H9 (cell line): Measurements from ENCODE around the gene MTMR12. TPM values are rescaled to one million over a fixed set of nuclear protein-coding genes. Genes with fewer than 3 reads are reported as not detected.
A peak's percentile ranks its signal among the peaks of the same experiment; 100 is the strongest.

Source experiments
- DNase-seq: peaks from one replicate; pipeline ENCODE4 v3.0.0-alpha.2; 2017
- H2AFZ ChIP-seq: one replicate; pipeline ENCODE4 v1.6.1; 2013; ENCODE audit warnings: mild to moderate bottlenecking, low read length, control low read depth, moderate library complexity
- H2AK5ac ChIP-seq: 2 replicates; pipeline ENCODE4 v1.6.1; 2013; ENCODE audit warnings: low read length, control low read depth, mixed read lengths; ENCODE audit not compliant: insufficient read length
- H2BK120ac ChIP-seq: one replicate; pipeline ENCODE4 v1.6.1; 2013; ENCODE audit warnings: low read depth, mild to moderate bottlenecking, low read length, control low read depth, inconsistent platforms; ENCODE audit not compliant: poor library complexity, severe bottlenecking
- H2BK12ac ChIP-seq: 2 replicates; pipeline ENCODE4 v1.6.1; 2013; ENCODE audit warnings: low read length, control low read depth, mixed read lengths, low read depth; ENCODE audit not compliant: insufficient read length
- H2BK15ac ChIP-seq: 2 replicates; pipeline ENCODE4 v1.6.1; 2013; ENCODE audit warnings: low read depth, low read length, control low read depth
- H2BK20ac ChIP-seq: one replicate; pipeline ENCODE4 v1.6.1; 2013; ENCODE audit warnings: low read depth, mild to moderate bottlenecking, low read length, control low read depth, inconsistent platforms; ENCODE audit not compliant: poor library complexity, severe bottlenecking
- H2BK5ac ChIP-seq: 2 replicates; pipeline ENCODE4 v1.6.1; 2013; ENCODE audit warnings: low read length, control low read depth, mixed read lengths; ENCODE audit not compliant: insufficient read length
- H3K14ac ChIP-seq: 2 replicates; pipeline ENCODE4 v1.6.1; 2013; ENCODE audit warnings: low read length, control low read depth; ENCODE audit not compliant: insufficient read depth
- H3K18ac ChIP-seq: 2 replicates; pipeline ENCODE4 v1.6.1; 2013; ENCODE audit warnings: low read depth, mild to moderate bottlenecking, mixed read lengths, low read length, control low read depth; ENCODE audit not compliant: insufficient read length
- H3K23ac ChIP-seq: 2 replicates; pipeline ENCODE4 v1.6.1; 2013; ENCODE audit warnings: low read length, control low read depth, mixed read lengths, low read depth; ENCODE audit not compliant: insufficient read length
- H3K23me2 ChIP-seq: 2 replicates; pipeline ENCODE4 v1.6.1; 2013; ENCODE audit warnings: low read depth, mild to moderate bottlenecking, mixed read lengths, low read length, control low read depth; ENCODE audit not compliant: insufficient read length, poor library complexity, severe bottlenecking
- H3K27ac ChIP-seq: 2 replicates; pipeline ENCODE4 v1.5.1; 2013; ENCODE audit warnings: low read length, control low read depth, mixed read lengths, low read depth; ENCODE audit not compliant: insufficient read length
- H3K27me3 ChIP-seq: 2 replicates; pipeline ENCODE4 v1.6.1; 2013; ENCODE audit warnings: low read length, control low read depth, inconsistent platforms; ENCODE audit not compliant: insufficient read depth
- H3K4ac ChIP-seq: 2 replicates; pipeline ENCODE4 v1.6.1; 2013; ENCODE audit warnings: low read depth, mild to moderate bottlenecking, control low read depth, inconsistent platforms, low read length, moderate library complexity
- H3K4me1 ChIP-seq: 2 replicates; pipeline ENCODE4 v1.6.1; 2013; ENCODE audit warnings: low read length, control low read depth, inconsistent platforms; ENCODE audit not compliant: insufficient read depth
- H3K4me2 ChIP-seq: 2 replicates; pipeline ENCODE4 v1.6.1; 2013; ENCODE audit warnings: low read length, control low read depth, mixed read lengths; ENCODE audit not compliant: insufficient read length, insufficient read depth
- H3K56ac ChIP-seq: 2 replicates; pipeline ENCODE4 v1.6.1; 2013; ENCODE audit warnings: low read depth, mild to moderate bottlenecking, mixed read lengths, low read length, control low read depth; ENCODE audit not compliant: insufficient read length
- H3K79me1 ChIP-seq: 2 replicates; pipeline ENCODE4 v1.6.1; 2013; ENCODE audit warnings: low read depth, mild to moderate bottlenecking, moderate library complexity, low read length, control low read depth, inconsistent platforms; ENCODE audit not compliant: insufficient read depth, poor library complexity, severe bottlenecking
- H3K79me2 ChIP-seq: 2 replicates; pipeline ENCODE4 v1.6.1; 2013; ENCODE audit warnings: low read length, control low read depth, inconsistent platforms; ENCODE audit not compliant: insufficient read depth
- H3K9ac ChIP-seq: 2 replicates; pipeline ENCODE4 v1.6.1; 2013; ENCODE audit warnings: low read length, control low read depth, mixed read lengths; ENCODE audit not compliant: insufficient read length; ENCODE audit errors: extremely low read depth
- H3K9me3 ChIP-seq: one replicate; pipeline ENCODE4 v1.6.1; 2013; ENCODE audit warnings: low read depth, low read length, inconsistent platforms; ENCODE audit not compliant: control insufficient read depth
- H3T11ph ChIP-seq: one replicate; pipeline ENCODE4 v1.6.1; 2013; ENCODE audit warnings: mild to moderate bottlenecking, low read length, control low read depth, inconsistent platforms
- H4K20me1 ChIP-seq: one replicate; pipeline ENCODE4 v1.6.1; 2013; ENCODE audit not compliant: control insufficient read depth, insufficient read length, insufficient read depth
- H4K5ac ChIP-seq: 2 replicates; pipeline ENCODE4 v1.6.1; 2013; ENCODE audit warnings: low read depth, mild to moderate bottlenecking, mixed read lengths, low read length, control low read depth; ENCODE audit not compliant: insufficient read length
- H4K8ac ChIP-seq: replicated peaks from 2 replicates; pipeline ENCODE4 v1.6.1; 2013; ENCODE audit warnings: low read length, control low read depth, mixed read lengths, low read depth; ENCODE audit not compliant: insufficient read length
- H4K91ac ChIP-seq: 2 replicates; pipeline ENCODE4 v1.6.1; 2013; ENCODE audit warnings: low read depth, mild to moderate bottlenecking, moderate library complexity, mixed read lengths, low read length, control low read depth; ENCODE audit not compliant: insufficient read length
- H3K27ac Mint-ChIP-seq, 3 experiments: 2 replicates in 2 of 3; 3 replicates in 1 of 3; pipeline ENCODE4 v1.8.0; 2020 to 2021; ENCODE audit warnings: mixed read lengths in 3 of 3, mild to moderate bottlenecking in 1 of 3, moderate library complexity in 1 of 3
- H3K27me3 Mint-ChIP-seq: 2 replicates; pipeline ENCODE4 v1.8.0; 2021; ENCODE audit warnings: low read depth, mild to moderate bottlenecking, moderate library complexity, mixed read lengths
- H3K36me3 Mint-ChIP-seq, 3 experiments: 2 replicates in 2 of 3; 3 replicates in 1 of 3; pipeline ENCODE4 v1.8.0; 2020 to 2021; ENCODE audit warnings: low read depth in 3 of 3, mixed read lengths in 3 of 3; ENCODE audit not compliant: insufficient read depth in 1 of 3
- H3K4me1 Mint-ChIP-seq, 2 experiments: 2 replicates each; pipeline ENCODE4 v1.8.0; 2020; ENCODE audit warnings: mixed read lengths in 2 of 2
- H3K4me3 Mint-ChIP-seq, 2 experiments: 2 replicates in 1 of 2; 3 replicates in 1 of 2; pipeline ENCODE4 v1.8.0; 2020 to 2021; ENCODE audit warnings: mild to moderate bottlenecking in 2 of 2, mixed read lengths in 2 of 2, moderate library complexity in 1 of 2
- H3K9me3 Mint-ChIP-seq, 2 experiments: 2 replicates in 1 of 2; 3 replicates in 1 of 2; pipeline ENCODE4 v1.8.0; 2020; ENCODE audit warnings: mild to moderate bottlenecking in 2 of 2, mixed read lengths in 2 of 2, moderate library complexity in 1 of 2
- WGBS: extraction: QIAGEN DNeasy Blood & Tissue Kit; methylation state at CpG from one replicate; pipeline ENCODE4 v1.1.7; 2013; ENCODE audit warnings: missing lambda C conversion rate, low lambda C conversion rate, mixed read lengths; ENCODE audit not compliant: insufficient read length; ENCODE audit errors: extremely low coverage; 5-methylcytosine and 5-hydroxymethylcytosine counted together
- total RNA-seq: library from RNA; stranded (reverse); gene quantifications from 2 replicates; pipeline ENCODE4 v1.2.1, GENCODE V29; 2021
- TF ChIP-seq, protein P1 (sequence below): fragments of 200-600 bp; sonication (generic); conservative IDR thresholded peaks from 3 replicates; pipeline ENCODE4 v1.8.0; 2021; ENCODE audit warnings: antibody characterized with exemption, mild to moderate bottlenecking

The MTMR12 gene
- total RNA-seq, 1 experiment from 2014 or later: 39.3 TPM

DNA sequence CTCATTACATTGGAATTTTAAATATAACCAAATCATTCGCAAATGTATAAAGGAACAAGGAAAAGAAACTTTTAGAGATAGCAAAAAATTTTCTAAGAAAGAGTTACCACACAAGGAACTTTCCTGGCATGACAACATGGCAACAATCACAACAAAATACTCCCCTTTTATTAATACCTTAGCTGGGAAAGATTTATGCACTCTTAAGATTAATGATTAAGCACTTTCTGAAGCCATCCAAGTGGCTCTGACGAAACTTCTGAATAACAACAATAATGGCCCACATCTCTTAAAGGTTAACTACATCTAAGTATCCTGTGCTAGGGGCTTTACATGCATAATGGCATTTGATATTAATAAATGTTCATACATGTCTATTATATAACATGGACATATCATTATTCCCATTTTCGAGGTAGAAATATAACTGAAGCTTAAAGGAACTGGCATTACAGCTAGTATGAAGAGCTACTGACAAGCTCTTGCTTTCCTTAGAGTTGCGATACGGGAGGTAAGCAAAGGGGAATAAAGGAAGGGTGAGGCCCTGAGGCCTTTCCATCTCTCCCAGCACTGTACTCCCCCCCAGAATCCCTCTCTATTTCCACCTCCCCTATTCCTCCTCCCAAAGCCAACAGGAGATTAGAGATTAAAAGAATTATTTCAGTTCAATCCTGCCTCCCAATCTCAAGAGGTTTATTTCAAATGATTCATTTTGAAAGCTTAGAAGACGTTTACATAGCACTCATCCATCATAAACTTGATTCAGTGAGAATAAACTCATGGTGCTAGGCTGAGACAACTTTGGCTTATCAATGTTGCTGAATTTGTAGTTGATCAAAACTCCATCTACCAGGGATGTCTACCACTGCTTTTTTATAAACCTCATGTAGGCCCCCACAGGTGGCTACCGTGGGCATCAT is 9.6 kb downstream of the MTMR12 start:
- Histone ChIP-seq H2AK5ac (no peak overlapping the region), H3K9me3 (no peaks in the 10 kb centered on the region), H2BK12ac (no peak overlapping the region), H4K5ac (no peak overlapping the region), H3K23me2 (no peaks in the 10 kb centered on the region), H4K20me1 (no peaks in the 10 kb centered on the region), H4K8ac (no peak overlapping the region), H3K79me2 (peaks cover 33% of the 10 kb centered on the region), H3K23ac (no peak overlapping the region), H3T11ph (no peak overlapping the region), H3K27ac (no peak overlapping the region), H3K4ac (no peak overlapping the region), H3K79me1 (no peaks in the 10 kb centered on the region), H2BK20ac (no peak overlapping the region), H3K18ac (no peak overlapping the region), H2BK5ac (no peak overlapping the region), H4K91ac (no peak overlapping the region), H3K14ac (no peak overlapping the region), H2AFZ (no peak overlapping the region), H3K4me1 (peaks cover 2% of the 10 kb centered on the region; the same call in 1 of the 2 replicates), H2BK15ac (no peak overlapping the region), H3K27me3 (no peaks in the 10 kb centered on the region), H2BK120ac (no peak overlapping the region), H3K9ac (no peak overlapping the region), H3K4me2 (no peak overlapping the region), H3K56ac (no peak overlapping the region)
- TF ChIP-seq, protein P1, sequence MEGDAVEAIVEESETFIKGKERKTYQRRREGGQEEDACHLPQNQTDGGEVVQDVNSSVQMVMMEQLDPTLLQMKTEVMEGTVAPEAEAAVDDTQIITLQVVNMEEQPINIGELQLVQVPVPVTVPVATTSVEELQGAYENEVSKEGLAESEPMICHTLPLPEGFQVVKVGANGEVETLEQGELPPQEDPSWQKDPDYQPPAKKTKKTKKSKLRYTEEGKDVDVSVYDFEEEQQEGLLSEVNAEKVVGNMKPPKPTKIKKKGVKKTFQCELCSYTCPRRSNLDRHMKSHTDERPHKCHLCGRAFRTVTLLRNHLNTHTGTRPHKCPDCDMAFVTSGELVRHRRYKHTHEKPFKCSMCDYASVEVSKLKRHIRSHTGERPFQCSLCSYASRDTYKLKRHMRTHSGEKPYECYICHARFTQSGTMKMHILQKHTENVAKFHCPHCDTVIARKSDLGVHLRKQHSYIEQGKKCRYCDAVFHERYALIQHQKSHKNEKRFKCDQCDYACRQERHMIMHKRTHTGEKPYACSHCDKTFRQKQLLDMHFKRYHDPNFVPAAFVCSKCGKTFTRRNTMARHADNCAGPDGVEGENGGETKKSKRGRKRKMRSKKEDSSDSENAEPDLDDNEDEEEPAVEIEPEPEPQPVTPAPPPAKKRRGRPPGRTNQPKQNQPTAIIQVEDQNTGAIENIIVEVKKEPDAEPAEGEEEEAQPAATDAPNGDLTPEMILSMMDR: no peak
- Mint-ChIP-seq H3K27me3 (no peaks in the 10 kb centered on the region), H3K36me3 (peaks cover 0 to 6% (median 1%) of the 10 kb centered on the region in 3 experiments; a peak in 4 of 7 replicates), H3K4me3 (no peak overlapping the region), H3K27ac (peak overlapping the region; percentile 12 to 65 (median 22); a peak in 3 of 7 replicates), H3K4me1 (peaks cover 33 to 46% of the 10 kb centered on the region in 2 experiments), H3K9me3 (no peaks in the 10 kb centered on the region)
- no CpG with 5 or more reads among the region's 7 CpGs for WGBS
- no peak for DNase-seq
